ENCODE results near the gene ADAP1.

The ADAP1 gene

GRCh38 chr7:853366-854117, 100.9 kb downstream of the ADAP1 start:
- DNase-seq = no peak

- DNase-seq = no peak
Observed at GRCh38 chr7:851204-851603, 103.3 kb downstream of the ADAP1 start.

GRCh38 chr7:849781-850180, 104.7 kb downstream of the ADAP1 start:
- DNase-seq = no peak

GRCh38 chr7:849145-849544, 105.3 kb downstream of the ADAP1 start:
- DNase-seq = no peak
